ENCODE results near the gene ASB13. TPM values are rescaled to one million over a fixed set of nuclear protein-coding genes. Genes with fewer than 3 reads are reported as not detected.

Gene ASB13
- total RNA-seq, 1 experiment from 2014 or later = 12.2 TPM

DNA sequence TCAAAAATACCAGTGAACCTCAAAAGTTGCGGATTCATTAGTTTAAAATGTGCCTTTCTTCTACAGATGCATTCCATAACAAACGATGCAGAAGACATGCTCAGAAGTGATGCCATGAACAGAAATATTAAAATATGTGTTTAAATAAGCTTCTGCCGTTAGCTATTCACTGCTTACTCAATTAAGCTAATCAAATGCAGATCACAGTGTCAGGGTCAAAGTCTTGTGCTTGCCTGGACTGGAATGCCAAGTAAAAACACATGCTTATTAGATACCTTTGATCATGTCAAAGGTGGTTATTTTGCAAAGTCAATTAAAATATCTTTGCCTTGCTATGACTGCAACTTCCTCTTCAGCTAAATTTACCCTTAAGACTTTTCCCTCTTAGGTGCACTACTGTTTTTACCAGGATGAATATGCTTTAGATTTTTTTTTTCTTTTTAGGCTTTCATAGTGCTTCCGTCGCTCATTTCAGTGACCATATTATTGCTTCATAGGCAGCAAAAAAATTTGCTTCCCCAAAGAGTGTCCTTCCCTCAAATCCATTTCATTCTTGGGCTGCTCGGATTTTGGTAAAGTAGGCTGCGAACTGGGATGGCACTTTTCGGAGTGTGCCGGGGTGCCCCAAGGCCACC, 905 bp downstream of the ASB13 start:
- Histone ChIP-seq H4K20me1 (ENCODE audit: insufficient read depth, low read depth, low read length) (peaks cover 18% of the 10 kb centered on the region), H3K4me2 (ENCODE audit: low read depth, low read length, poor library complexity, severe bottlenecking) (peak overlapping the region; percentile 77), H3K4me1 (ENCODE audit: low read length) (peaks cover 37% of the 10 kb centered on the region), H3K9me2 (replicated peaks; ENCODE audit: insufficient read depth, low read length) (no peaks in the 10 kb centered on the region), H3K4me3 (ENCODE audit: low read length) (peak overlapping the region; percentile 82), H3K9ac (ENCODE audit: low read length) (peak overlapping the region; percentile 83), H3K9me3 (ENCODE audit: low read length) (no peaks in the 10 kb centered on the region), H3K27me3 (ENCODE audit: low read length) (no peaks in the 10 kb centered on the region), H3K27ac (ENCODE audit: low read length) (no peak overlapping the region), H2AFZ (ENCODE audit: low read length) (peak overlapping the region; percentile 94; the same call in 1 of the 2 replicates), H3K36me3 (ENCODE audit: insufficient read depth, low read length) (no peaks in the 10 kb centered on the region), H3K79me2 (ENCODE audit: low read length) (no peaks in the 10 kb centered on the region)
- peak; percentile 61 for DNase-seq

DNA sequence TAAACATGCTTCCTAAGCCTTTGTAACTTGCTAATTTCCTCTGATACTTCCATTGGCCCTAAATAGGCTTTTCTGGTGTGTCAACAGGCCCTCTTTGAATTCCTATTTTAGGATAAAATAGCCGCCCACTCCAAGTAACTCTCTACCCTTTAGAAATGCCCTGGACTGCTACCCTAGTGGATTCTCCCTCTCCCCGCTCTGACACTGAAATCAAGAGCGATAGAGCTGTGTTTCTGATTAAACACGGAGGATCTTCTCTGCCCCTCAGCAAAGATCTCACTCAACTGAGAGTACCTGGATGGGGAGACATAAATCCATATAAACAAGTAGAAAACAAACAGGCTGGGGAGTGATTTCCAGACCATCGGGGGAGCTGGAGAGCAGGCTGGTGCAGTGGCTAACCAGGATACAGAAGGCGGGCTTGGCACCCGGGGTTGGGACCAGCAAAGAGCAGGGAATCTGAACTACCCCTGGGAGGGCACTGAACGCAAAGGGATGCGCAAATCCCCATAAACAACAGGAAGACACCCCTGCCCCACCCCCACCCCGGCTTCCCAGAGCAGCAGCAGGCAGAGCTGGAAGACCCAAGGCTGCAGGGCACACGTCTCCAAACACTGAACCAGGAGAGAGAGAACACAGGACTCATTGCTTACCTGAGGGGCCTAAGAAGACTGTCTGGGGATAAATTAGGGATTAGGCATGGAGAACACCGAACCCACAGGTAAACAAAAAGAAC, 2.5 kb downstream of the ASB13 start:
- no peak for DNase-seq
- H3K4me3 ChIP-seq (ENCODE audit: low read length) = no peak overlapping the region

DNA sequence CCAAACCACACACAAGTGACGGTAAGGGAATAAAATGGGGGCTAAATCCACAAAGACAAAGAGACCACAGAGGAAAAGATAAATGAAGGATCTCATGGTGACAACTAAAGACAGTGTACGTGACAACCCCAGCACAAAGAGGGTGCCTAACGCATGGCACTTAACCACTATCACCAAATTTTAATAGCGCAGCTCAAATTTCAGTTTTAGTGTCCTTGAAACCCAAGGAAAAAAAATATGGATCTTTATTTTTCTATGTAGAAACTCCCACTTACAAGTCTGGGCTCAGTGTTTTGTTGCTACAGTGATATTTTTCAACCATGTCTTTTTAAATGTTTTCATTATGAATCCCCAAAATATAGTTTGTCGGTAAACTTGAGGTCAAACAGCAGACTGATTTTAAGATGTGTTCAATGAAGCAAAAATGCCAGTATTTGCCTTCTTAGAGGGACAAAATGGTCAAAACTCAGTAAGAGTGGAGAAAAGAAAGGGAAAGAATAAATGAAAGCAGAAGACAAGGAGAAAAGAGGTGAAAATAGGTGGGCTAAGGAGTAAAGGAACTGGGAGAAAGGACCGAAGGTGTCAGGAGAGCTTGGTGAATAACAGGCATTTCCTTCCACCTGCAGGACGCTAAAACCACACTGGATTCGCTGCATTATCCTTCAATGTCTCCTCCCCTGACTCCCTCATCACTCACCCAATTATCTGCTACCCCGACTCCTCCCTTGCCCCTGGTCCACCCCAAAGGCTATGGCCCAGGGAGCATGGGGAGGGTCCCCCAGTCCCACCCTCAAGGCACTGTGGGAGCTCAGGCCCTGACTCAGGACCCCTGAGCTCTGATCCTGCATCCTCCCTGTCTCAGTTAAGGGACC, 3.5 kb downstream of the ASB13 start:
- H3K4me2 ChIP-seq (ENCODE audit: low read depth, low read length, poor library complexity, severe bottlenecking) = no peak overlapping the region
- DNase-seq = no peak
- H2AFZ ChIP-seq (ENCODE audit: low read length) = no peak overlapping the region
- H3K9me3 ChIP-seq (ENCODE audit: low read length) = no peaks in the 10 kb centered on the region
- H4K20me1 ChIP-seq (ENCODE audit: insufficient read depth, low read depth, low read length) = peaks cover 25% of the 10 kb centered on the region
- H3K36me3 ChIP-seq (ENCODE audit: insufficient read depth, low read length) = no peaks in the 10 kb centered on the region
- no peaks in the 10 kb centered on the region for H3K9me2 ChIP-seq (replicated peaks; ENCODE audit: insufficient read depth, low read length)
- H3K9ac ChIP-seq (ENCODE audit: low read length) = no peak overlapping the region
- H3K27ac ChIP-seq (ENCODE audit: low read length) = no peak overlapping the region
- H3K27me3 ChIP-seq (ENCODE audit: low read length) = no peaks in the 10 kb centered on the region
- no peak overlapping the region for H3K4me3 ChIP-seq (ENCODE audit: low read length)
- H3K4me1 ChIP-seq (ENCODE audit: low read length) = peaks cover 50% of the 10 kb centered on the region
- H3K79me2 ChIP-seq (ENCODE audit: low read length) = no peaks in the 10 kb centered on the region

More for the DNA sequence above, 2.5 kb downstream of the ASB13 start:
- Histone ChIP-seq H3K9me2 (replicated peaks; ENCODE audit: insufficient read depth, low read length) (no peaks in the 10 kb centered on the region), H3K27ac (ENCODE audit: low read length) (no peak overlapping the region), H3K36me3 (ENCODE audit: insufficient read depth, low read length) (no peaks in the 10 kb centered on the region), H2AFZ (ENCODE audit: low read length) (no peak overlapping the region), H3K9ac (ENCODE audit: low read length) (no peak overlapping the region), H3K4me2 (ENCODE audit: low read depth, low read length, poor library complexity, severe bottlenecking) (no peak overlapping the region), H3K4me1 (ENCODE audit: low read length) (peaks cover 47% of the 10 kb centered on the region), H3K9me3 (ENCODE audit: low read length) (no peaks in the 10 kb centered on the region), H3K27me3 (ENCODE audit: low read length) (no peaks in the 10 kb centered on the region), H3K79me2 (ENCODE audit: low read length) (no peaks in the 10 kb centered on the region), H4K20me1 (ENCODE audit: insufficient read depth, low read depth, low read length) (peaks cover 25% of the 10 kb centered on the region)

DNA sequence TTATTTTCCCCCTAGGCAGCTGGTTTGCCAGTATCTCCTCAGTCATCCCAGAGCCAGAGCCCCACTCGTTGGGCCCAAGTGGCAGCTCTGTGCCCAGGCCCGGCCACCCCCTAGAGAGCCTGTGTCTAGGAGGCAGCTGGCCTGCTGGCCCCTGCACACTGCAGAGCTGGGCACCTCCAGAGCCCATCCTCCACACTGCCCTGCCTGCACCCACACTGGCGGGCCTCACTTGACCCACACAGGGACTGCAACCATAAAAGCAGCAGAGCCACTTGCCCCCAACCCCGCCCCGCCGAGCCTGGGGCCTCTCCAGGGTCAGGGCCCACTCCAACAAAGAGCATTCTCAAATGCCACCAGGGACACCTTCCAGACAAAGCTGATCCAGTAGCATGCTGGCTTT, 5.4 kb downstream of the ASB13 start:
- peaks cover 57% of the 10 kb centered on the region for H3K4me1 ChIP-seq (ENCODE audit: low read length)
- no peak overlapping the region for H3K4me3 ChIP-seq (ENCODE audit: low read length)
- no peaks in the 10 kb centered on the region for H3K27me3 ChIP-seq (ENCODE audit: low read length)
- no peak for DNase-seq
- H3K36me3 ChIP-seq (ENCODE audit: insufficient read depth, low read length) = no peaks in the 10 kb centered on the region
- H3K9ac ChIP-seq (ENCODE audit: low read length) = no peak overlapping the region
- no peaks in the 10 kb centered on the region for H3K79me2 ChIP-seq (ENCODE audit: low read length)
- no peak overlapping the region for H2AFZ ChIP-seq (ENCODE audit: low read length)
- H3K9me2 ChIP-seq (replicated peaks; ENCODE audit: insufficient read depth, low read length) = no peaks in the 10 kb centered on the region
- H4K20me1 ChIP-seq (ENCODE audit: insufficient read depth, low read depth, low read length) = peaks cover 25% of the 10 kb centered on the region
- no peak overlapping the region for H3K4me2 ChIP-seq (ENCODE audit: low read depth, low read length, poor library complexity, severe bottlenecking)
- no peak overlapping the region for H3K27ac ChIP-seq (ENCODE audit: low read length)
- H3K9me3 ChIP-seq (ENCODE audit: low read length) = no peaks in the 10 kb centered on the region

DNA sequence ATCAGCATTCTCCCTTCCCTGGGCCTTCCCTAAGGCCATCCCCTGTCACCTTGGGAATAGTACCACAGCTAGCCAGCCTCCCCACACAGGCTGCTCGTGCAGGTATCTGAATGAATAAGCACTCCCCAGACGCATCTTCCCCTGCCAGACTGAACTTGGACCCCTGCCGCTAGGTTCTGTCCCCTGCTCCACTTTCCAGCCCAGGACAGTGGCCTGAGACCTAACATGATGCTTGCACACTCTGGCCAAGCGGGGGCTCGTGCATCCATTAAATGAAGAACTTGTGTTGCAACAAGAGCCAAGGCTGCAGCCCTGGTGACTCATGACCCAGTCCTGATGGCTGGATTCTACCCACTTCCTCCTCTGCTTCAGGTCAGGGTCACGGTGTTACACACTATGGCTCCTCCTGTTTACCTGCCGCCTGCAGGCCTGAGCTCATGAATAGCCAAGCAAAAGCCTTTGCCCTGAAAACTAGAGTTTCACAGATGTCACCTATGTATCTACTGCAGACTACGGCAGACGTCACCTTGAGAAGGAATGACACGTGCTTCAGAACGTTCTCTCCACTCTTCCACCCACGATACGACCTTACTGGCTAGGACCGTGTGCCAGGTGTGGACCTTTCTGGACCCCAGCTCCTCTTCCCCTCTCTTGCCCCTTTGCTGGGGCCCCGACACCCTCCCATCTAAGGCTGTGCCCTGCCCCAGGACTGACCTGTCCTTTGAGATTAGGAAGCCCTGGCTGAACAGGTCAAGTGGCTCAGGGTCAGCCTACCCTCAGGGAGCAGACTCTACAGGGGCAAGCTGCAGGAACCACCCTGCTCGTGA, 6.5 kb downstream of the ASB13 start:
- H3K9ac ChIP-seq (ENCODE audit: low read length) = no peak overlapping the region
- no peak overlapping the region for H3K4me3 ChIP-seq (ENCODE audit: low read length)
- peaks cover 47% of the 10 kb centered on the region for H3K4me1 ChIP-seq (ENCODE audit: low read length)
- H3K9me2 ChIP-seq (replicated peaks; ENCODE audit: insufficient read depth, low read length) = no peaks in the 10 kb centered on the region
- no peak overlapping the region for H3K4me2 ChIP-seq (ENCODE audit: low read depth, low read length, poor library complexity, severe bottlenecking)
- H3K36me3 ChIP-seq (ENCODE audit: insufficient read depth, low read length) = no peaks in the 10 kb centered on the region
- no peaks in the 10 kb centered on the region for H3K79me2 ChIP-seq (ENCODE audit: low read length)
- no peak overlapping the region for H2AFZ ChIP-seq (ENCODE audit: low read length)
- no peaks in the 10 kb centered on the region for H3K9me3 ChIP-seq (ENCODE audit: low read length)
- no peak overlapping the region for H3K27ac ChIP-seq (ENCODE audit: low read length)
- H3K27me3 ChIP-seq (ENCODE audit: low read length) = no peaks in the 10 kb centered on the region
- peaks cover 25% of the 10 kb centered on the region for H4K20me1 ChIP-seq (ENCODE audit: insufficient read depth, low read depth, low read length)
- DNase-seq = peak; percentile 68

DNA sequence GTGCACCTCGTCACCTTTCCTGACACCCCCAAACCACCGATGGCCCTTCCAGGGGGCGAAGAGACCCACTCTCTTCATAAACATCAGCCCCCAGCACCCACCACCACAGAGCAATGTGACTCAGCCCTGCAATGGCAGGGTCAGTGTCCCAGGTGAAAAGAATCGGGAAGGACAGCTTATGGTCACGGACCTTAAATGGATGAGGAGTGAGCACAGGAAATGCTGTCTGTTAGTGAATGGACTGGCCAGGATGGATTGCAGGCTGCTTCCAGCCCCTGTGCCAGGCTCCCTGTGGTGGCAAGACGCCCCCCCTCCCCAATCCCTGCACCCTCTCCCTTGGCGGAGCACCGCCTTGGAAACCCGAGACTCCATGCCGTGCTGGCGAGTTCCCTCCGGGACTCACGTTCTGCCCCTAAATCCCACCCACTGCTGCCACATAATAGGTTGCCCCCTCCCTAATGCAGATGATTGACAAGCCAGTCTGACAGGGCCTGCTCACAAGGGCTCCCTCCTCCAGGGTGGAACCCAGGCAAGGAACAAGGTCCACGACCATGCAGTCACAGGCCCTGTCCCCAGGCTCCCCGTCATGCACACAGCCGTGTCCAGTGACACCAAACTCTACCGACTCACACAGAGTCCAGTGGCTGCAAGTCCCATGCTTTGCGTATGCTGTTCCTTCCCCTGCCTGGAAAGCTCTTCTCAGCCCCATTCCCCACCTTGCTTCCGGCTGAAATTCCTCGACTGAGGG, 7.3 kb downstream of the ASB13 start:
- Histone ChIP-seq H2AFZ (ENCODE audit: low read length) (no peak overlapping the region), H3K79me2 (ENCODE audit: low read length) (no peaks in the 10 kb centered on the region), H3K9ac (ENCODE audit: low read length) (no peak overlapping the region), H3K4me3 (ENCODE audit: low read length) (no peak overlapping the region), H3K4me2 (ENCODE audit: low read depth, low read length, poor library complexity, severe bottlenecking) (no peak overlapping the region), H3K4me1 (ENCODE audit: low read length) (peaks cover 43% of the 10 kb centered on the region), H3K36me3 (ENCODE audit: insufficient read depth, low read length) (no peaks in the 10 kb centered on the region), H4K20me1 (ENCODE audit: insufficient read depth, low read depth, low read length) (peaks cover 23% of the 10 kb centered on the region), H3K27me3 (ENCODE audit: low read length) (no peaks in the 10 kb centered on the region), H3K9me3 (ENCODE audit: low read length) (no peaks in the 10 kb centered on the region), H3K27ac (ENCODE audit: low read length) (no peak overlapping the region), H3K9me2 (replicated peaks; ENCODE audit: insufficient read depth, low read length) (no peaks in the 10 kb centered on the region)
- no peak for DNase-seq

DNA sequence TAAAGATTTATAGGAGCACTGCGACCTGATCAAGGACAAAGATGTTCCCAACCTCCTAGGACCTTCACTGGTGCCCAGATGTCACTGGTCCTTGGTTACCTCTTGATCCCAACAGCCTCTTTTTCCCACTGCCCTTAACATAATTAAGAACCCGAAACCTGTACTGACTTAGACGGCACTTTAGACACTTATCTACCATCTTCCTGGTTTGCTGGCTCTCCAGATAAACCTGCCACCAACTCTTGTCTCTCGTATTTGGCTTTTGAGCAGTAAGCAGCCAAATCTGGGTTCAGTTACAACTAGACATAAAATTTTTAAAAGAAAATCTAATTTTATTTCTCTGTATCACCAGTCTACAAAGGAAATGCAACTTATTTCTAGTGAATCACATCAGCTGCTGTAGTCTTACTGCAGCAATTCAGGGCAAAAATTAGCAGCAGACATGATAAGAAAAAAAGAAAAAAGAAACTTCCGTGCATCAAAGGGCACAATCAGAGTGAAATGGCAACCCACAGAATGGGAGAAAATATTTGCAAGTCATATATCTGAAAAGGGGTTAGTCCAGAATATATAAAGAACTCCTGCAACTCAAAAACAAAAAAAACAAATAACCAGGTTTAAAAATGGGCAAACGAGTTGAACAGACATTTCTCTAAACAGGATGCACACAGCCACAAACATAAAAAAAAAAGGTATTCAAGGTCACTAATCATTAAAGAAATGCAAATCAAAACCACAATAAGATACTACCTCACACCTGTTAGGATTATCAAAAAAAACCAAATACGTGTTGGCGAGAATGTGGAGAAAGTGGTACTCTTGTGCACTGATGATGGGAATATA, 9.4 kb downstream of the ASB13 start:
- peak overlapping the region; percentile 33 for H3K4me2 ChIP-seq (ENCODE audit: low read depth, low read length, poor library complexity, severe bottlenecking)
- no peak overlapping the region for H2AFZ ChIP-seq (ENCODE audit: low read length)
- no peak for DNase-seq
- no peaks in the 10 kb centered on the region for H3K36me3 ChIP-seq (ENCODE audit: insufficient read depth, low read length)
- peaks cover 10% of the 10 kb centered on the region; the same call in 1 of the 2 replicates for H4K20me1 ChIP-seq (ENCODE audit: insufficient read depth, low read depth, low read length)
- H3K9me3 ChIP-seq (ENCODE audit: low read length) = no peaks in the 10 kb centered on the region
- no peak overlapping the region for H3K27ac ChIP-seq (ENCODE audit: low read length)
- H3K9me2 ChIP-seq (replicated peaks; ENCODE audit: insufficient read depth, low read length) = no peaks in the 10 kb centered on the region
- H3K4me3 ChIP-seq (ENCODE audit: low read length) = no peak overlapping the region
- H3K79me2 ChIP-seq (ENCODE audit: low read length) = no peaks in the 10 kb centered on the region
- no peak overlapping the region for H3K9ac ChIP-seq (ENCODE audit: low read length)
- H3K27me3 ChIP-seq (ENCODE audit: low read length) = no peaks in the 10 kb centered on the region
- H3K4me1 ChIP-seq (ENCODE audit: low read length) = peaks cover 27% of the 10 kb centered on the region
